SK-N-SH (cell line): ENCODE results near the gene STUB1. TPM values are rescaled to one million over a fixed set of nuclear protein-coding genes. Genes with fewer than 3 reads are reported as not detected.

ENCODE experiments used
- CTCF ChIA-PET: fragments of 300-600, 350-600 bp; formaldehyde crosslinking; extraction: SDS; loops from one replicate; lab custom pipeline; 2021; lab: Yijun Ruan, JAX
- POLR2A ChIA-PET: fragments of 350-600 bp; sonication (Branson Sonifier 250); formaldehyde crosslinking; extraction: SDS; loops from one replicate; lab custom pipeline; 2020; ENCODE audit warnings: antibody characterized with exemption, inconsistent platforms; lab: Yijun Ruan, JAX
- DNase-seq: peaks from one replicate; pipeline ENCODE4 v3.0.0; 2012
- H2AFZ ChIP-seq: fragments of 200-600 bp; sonication (generic); 2 replicates; pipeline ENCODE4 v1.8.1; 2016; ENCODE audit warnings: antibody characterized with exemption, mild to moderate bottlenecking, low read depth
- H3F3A ChIP-seq: fragments of 200-600 bp; sonication (generic); replicated peaks from 2 replicates; pipeline ENCODE3; 2016; ENCODE audit warnings: antibody characterized with exemption, mild to moderate bottlenecking; ENCODE audit not compliant: insufficient read depth
- H3K27ac ChIP-seq, 2 experiments: fragments of 200-500 bp in 1 of 2; fragments of 200-600 bp in 1 of 2; sonication (Bioruptor generic) in 1 of 2; sonication (generic), shearing (Covaris generic) in 1 of 2; 2 replicates each; pipeline versions ENCODE4 v1.5.1 to v1.6.1; 2014 to 2016; ENCODE audit warnings: low read depth in 2 of 2, inconsistent platforms in 1 of 2, low read length in 1 of 2, mild to moderate bottlenecking in 1 of 2, mixed read lengths in 1 of 2
- H3K27me3 ChIP-seq: fragments of 200-600 bp; sonication (generic), shearing (Covaris generic); 2 replicates; pipeline ENCODE4 v1.6.1; 2016; ENCODE audit warnings: mixed run types; ENCODE audit not compliant: insufficient read depth
- H3K36me3 ChIP-seq, 2 experiments: fragments of 200-500 bp in 1 of 2; fragments of 200-600 bp in 1 of 2; sonication (Bioruptor generic) in 1 of 2; sonication (generic) in 1 of 2; replicated peaks in 1 of 2; 2 replicates each; pipeline versions ENCODE3 to v1.5.1; 2014 to 2016; ENCODE audit warnings: low read length in 1 of 2, mild to moderate bottlenecking in 1 of 2; ENCODE audit not compliant: insufficient read depth in 2 of 2, control insufficient read depth in 1 of 2
- H3K4me1 ChIP-seq, 2 experiments: fragments of 200-500 bp in 1 of 2; fragments of 200-600 bp in 1 of 2; sonication (Bioruptor generic) in 1 of 2; sonication (generic), shearing (Covaris generic) in 1 of 2; 2 replicates each; pipeline versions ENCODE4 v1.5.1 to v1.6.1; 2014 to 2016; ENCODE audit warnings: low read depth in 1 of 2, low read length in 1 of 2, mixed run types in 1 of 2; ENCODE audit not compliant: insufficient read depth in 2 of 2, control insufficient read depth in 1 of 2
- H3K4me2 ChIP-seq: fragments of 200-600 bp; sonication (generic), shearing (Covaris generic); 2 replicates; pipeline ENCODE4 v1.6.1; 2017; ENCODE audit warnings: mixed run types
- H3K4me3 ChIP-seq, 2 experiments: fragments of 200-500 bp in 1 of 2; fragments of 200-600 bp in 1 of 2; sonication (Bioruptor generic) in 1 of 2; sonication (generic), shearing (Covaris generic) in 1 of 2; 2 replicates each; pipeline versions ENCODE4 v1.5.1 to v1.8.1; 2014 to 2016; ENCODE audit warnings: low read depth in 2 of 2, inconsistent platforms in 1 of 2, low read length in 1 of 2, mild to moderate bottlenecking in 1 of 2, mixed read lengths in 1 of 2, moderate library complexity in 1 of 2
- H3K79me2 ChIP-seq: fragments of 200-600 bp; sonication (generic); 2 replicates; pipeline ENCODE4 v1.8.1; 2017; ENCODE audit warnings: mild to moderate bottlenecking; ENCODE audit not compliant: insufficient read depth
- H3K9ac ChIP-seq: fragments of 200-600 bp; sonication (generic); 2 replicates; pipeline ENCODE4 v1.6.1; 2017; ENCODE audit warnings: mixed run types
- H3K9me2 ChIP-seq: fragments of 200-600 bp; sonication (generic); 2 replicates; pipeline ENCODE4 v1.6.1; 2017; ENCODE audit warnings: mixed run types
- H3K9me3 ChIP-seq: fragments of 200-600 bp; sonication (generic); 2 replicates; pipeline ENCODE4 v1.6.1; 2017; ENCODE audit warnings: mixed run types, mild to moderate bottlenecking, moderate library complexity
- H4K20me1 ChIP-seq: fragments of 200-600 bp; sonication (generic); 2 replicates; pipeline ENCODE4 v1.6.1; 2017; ENCODE audit warnings: mild to moderate bottlenecking, mixed run types; ENCODE audit not compliant: insufficient read depth
- FOSL2 ChIP-seq: IDR thresholded peaks from 2 replicates; pipeline ENCODE4 v1.4.0; 2012; ENCODE audit warnings: low read depth, mild to moderate bottlenecking, moderate library complexity, borderline replicate concordance
- FOXJ3 ChIP-seq: sonication (generic); formaldehyde crosslinking; IDR thresholded peaks from 2 replicates; pipeline ENCODE4 v1.5.1; 2020; ENCODE audit warnings: mild to moderate bottlenecking, missing genetic modification reagents
- GATA2 ChIP-seq: sonication (generic); formaldehyde crosslinking; IDR thresholded peaks from 2 replicates; pipeline ENCODE4 v1.5.0; 2020; ENCODE audit warnings: mild to moderate bottlenecking, missing genetic modification reagents
- MXI1 ChIP-seq: IDR thresholded peaks from 2 replicates; pipeline ENCODE4 v1.6.1; 2012; ENCODE audit warnings: mild to moderate bottlenecking, low read depth, low read length, improper control_type of control experiment
- NFIC ChIP-seq: IDR thresholded peaks from 2 replicates; pipeline ENCODE4 v1.4.0; 2012; ENCODE audit warnings: borderline replicate concordance
- POLR2AphosphoS5 ChIP-seq: IDR thresholded peaks from 2 replicates; pipeline ENCODE4 v1.6.1; 2012; ENCODE audit warnings: low read depth, low read length
- RAD21 ChIP-seq: IDR thresholded peaks from 2 replicates; pipeline ENCODE4 v1.6.1; 2012; ENCODE audit warnings: mild to moderate bottlenecking, low read length
- RXRA ChIP-seq: IDR thresholded peaks from 2 replicates; pipeline ENCODE4 v1.4.0; 2012; ENCODE audit warnings: low read depth, mild to moderate bottlenecking, borderline replicate concordance
- SIN3A ChIP-seq: IDR thresholded peaks from 2 replicates; pipeline ENCODE4 v1.6.1; 2012; ENCODE audit warnings: low read depth, mild to moderate bottlenecking, low read length, moderate library complexity, borderline replicate concordance
- YY1 ChIP-seq: IDR thresholded peaks from 2 replicates; pipeline ENCODE4 v1.4.0; 2012; ENCODE audit warnings: low read depth, mild to moderate bottlenecking
- WGBS: methylation state at CpG from one replicate; pipeline ENCODE4 v1.1.6; 2017; ENCODE audit warnings: low lambda C conversion rate; 5-methylcytosine and 5-hydroxymethylcytosine counted together
- polyA plus RNA-seq, 3 experiments: library from polyadenylated mRNA; depleted of rRNA; stranded (reverse); fragments of >200 nt; gene quantifications; 2 replicates each; pipeline ENCODE4 v1.2.3, GENCODE V29; 2012
- TF ChIP-seq, protein P1 (sequence below): IDR thresholded peaks from 2 replicates; pipeline ENCODE4; 2012

The STUB1 gene
- polyA plus RNA-seq, 1 of the 3 experiments (the other 2 are of a cell fraction), result 323 TPM

DNA sequence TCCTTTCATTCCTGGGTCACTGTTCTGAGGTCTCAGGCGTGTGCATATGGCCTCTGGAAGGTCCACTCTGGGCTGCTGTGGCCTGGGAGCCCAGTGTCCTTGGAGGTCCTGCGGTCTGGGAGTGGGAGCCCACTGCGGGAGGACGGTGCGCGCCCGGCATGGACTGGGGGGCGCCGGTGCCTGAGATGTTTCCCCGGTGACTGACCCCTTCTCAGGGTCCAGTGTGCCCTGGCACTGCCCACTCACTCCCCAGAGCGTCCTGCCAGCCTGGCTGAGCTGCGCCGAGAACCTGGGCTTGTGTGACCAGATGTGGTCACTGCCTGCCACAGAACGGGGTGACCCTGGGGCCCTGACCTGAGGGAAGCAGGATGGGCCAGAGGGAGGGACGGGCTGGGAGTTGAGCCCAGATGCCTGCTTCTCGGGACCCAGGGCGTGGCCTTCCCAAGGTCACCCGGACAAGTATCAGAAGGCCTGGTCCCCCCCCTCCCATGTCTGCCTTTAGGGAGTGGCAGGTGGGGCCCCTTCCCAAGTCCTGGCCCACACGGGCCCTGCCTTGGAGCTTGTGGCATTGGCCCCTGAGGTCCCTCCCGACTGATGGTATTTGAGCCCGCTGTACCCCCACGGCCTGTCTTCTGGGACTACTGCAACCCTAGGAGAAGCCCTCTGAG, 5.9 kb upstream of the STUB1 start:
- H3K4me2 ChIP-seq, result no peak overlapping the region
- H3K4me3 ChIP-seq, result no peak overlapping the region
- ChIA-PET POLR2A (interaction anchor here (1.1 kb wide), 1 partner anchor 8 kb away, joined by 3 read pairs; no protein-coding TSS in a partner anchor), CTCF (interaction anchor here (1.5 to 4.6 kb wide), 3 partner anchors 14 to 279 kb away, joined by 3 to 20 read pairs (median 7); no protein-coding TSS in a partner anchor)
- H3K27me3 ChIP-seq, result no peaks in the 10 kb centered on the region
- H3K9me2 ChIP-seq, result no peaks in the 10 kb centered on the region
- H4K20me1 ChIP-seq, result 0 out of 2 replicates have a peak, but pooled peaks cover 2% of the 10 kb centered on the region
- TF ChIP-seq MXI1, result no peak
- no peak for TF ChIP-seq RXRA
- no peak for TF ChIP-seq YY1
- TF ChIP-seq FOXJ3, result no peak
- no peak for TF ChIP-seq RAD21
- TF ChIP-seq FOSL2, result no peak
- no peak for TF ChIP-seq POLR2AphosphoS5
- TF ChIP-seq, all 33 proteins: peak for 0
- H3K9ac ChIP-seq, result no peak overlapping the region
- peaks cover 4 to 19% of the 10 kb centered on the region in 2 experiments; a peak in 2 of 4 replicates for H3K4me1 ChIP-seq
- peaks cover 11% of the 10 kb centered on the region; the same call in 1 of the 2 replicates for H3K79me2 ChIP-seq
- 88% methylated on average over 2 of the region's 22 CpGs for WGBS
- no peak for DNase-seq
- H3K27ac ChIP-seq, result no peak overlapping the region; a peak in 1 of 4 replicates
- peaks cover 4% of the 10 kb centered on the region for H3F3A ChIP-seq
- no peak overlapping the region for H2AFZ ChIP-seq
- no peaks in the 10 kb centered on the region for H3K9me3 ChIP-seq
- peaks cover 5 to 49% of the 10 kb centered on the region in 2 experiments for H3K36me3 ChIP-seq

DNA sequence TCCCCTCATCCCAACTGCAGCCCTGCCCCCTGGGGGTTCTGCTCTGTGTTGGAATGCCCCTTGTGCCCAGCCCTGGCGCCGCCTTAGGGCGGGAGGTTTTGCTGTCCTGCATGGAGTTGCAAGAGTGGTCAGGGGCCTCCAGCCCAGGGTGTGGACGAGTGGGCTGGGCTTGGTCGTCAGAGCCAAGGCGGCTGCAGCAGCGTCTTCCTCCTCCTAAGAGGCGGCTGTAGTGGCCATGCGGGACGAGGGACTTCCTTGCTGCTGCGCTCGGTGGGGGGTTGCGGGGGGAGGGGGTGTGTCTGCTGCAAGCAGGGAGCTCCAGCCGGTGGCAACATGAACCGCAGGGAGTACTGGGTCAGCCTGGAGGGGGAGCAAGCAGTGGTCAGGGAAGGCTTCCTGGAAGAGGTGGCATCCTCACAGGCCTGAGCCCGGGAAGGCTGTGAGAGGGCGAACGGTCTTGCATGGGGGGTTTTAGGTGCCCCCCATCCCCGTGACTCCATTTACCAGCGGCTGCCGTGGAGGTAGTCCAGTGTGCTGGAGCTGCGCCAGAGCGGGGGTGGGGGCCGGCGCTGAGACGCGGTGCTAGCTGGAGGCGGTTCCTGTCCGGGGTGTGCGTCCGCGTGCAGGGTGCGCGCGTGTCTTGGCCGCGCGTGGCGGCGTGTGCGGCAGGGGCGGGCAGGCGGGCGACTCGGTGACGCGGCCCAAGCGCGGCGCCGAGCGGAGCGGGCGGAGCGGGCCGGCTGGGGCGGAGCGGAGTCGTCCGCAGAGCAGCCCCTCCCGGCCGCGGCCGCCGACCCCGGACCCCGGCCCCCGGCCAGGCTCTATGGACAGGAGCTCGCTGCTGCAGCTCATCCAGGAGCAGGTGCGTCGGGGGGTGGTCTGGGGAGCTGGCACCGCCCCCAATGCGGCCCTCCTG, 5.0 kb upstream of the STUB1 start, which contains the start of gene RHBDL1:
TSS of gene RHBDL1 (plus strand) at position 704 of the 916 bp plus-strand sequence. CDS start at position 824, 120 bp downstream.
- CTCF ChIA-PET, result interaction anchor here (0.6 to 4.6 kb wide), 7 partner anchors 7 to 280 kb away, joined by 3 to 20 read pairs (median 4); partner anchors contain the start of genes RHOT2 and WDR24
- POLR2A ChIA-PET, result interaction anchor here (0.7 to 1.2 kb wide), 5 partner anchors 9 to 745 kb away, joined by 3 to 5 read pairs (median 3); partner anchors contain the start of genes JMJD8 and UQCC4

More for the DNA sequence above, 5.0 kb upstream of the STUB1 start, which contains the start of gene RHBDL1:
- Histone ChIP-seq H3K9ac (no peak within 1 kb of the TSS), H3K27me3 (no peaks in the 10 kb centered on the region), H3K36me3 (peaks cover 5 to 40% of the 10 kb centered on the region in 2 experiments), H4K20me1 (no peaks in the 10 kb centered on the region), H3K4me3 (peak within 1 kb of the TSS in 1 of 2 experiments; percentile 27; a peak in 1 of 4 replicates), H2AFZ (no peak within 1 kb of the TSS), H3K4me1 (peaks cover 4 to 16% of the 10 kb centered on the region in 2 experiments; a peak in 2 of 4 replicates), H3F3A (peaks cover 4% of the 10 kb centered on the region), H3K9me2 (no peaks in the 10 kb centered on the region), H3K27ac (no peak within 1 kb of the TSS; a peak in 1 of 4 replicates), H3K79me2 (peaks cover 2% of the 10 kb centered on the region; the same call in 1 of the 2 replicates), H3K9me3 (no peaks in the 10 kb centered on the region), H3K4me2 (no peak within 1 kb of the TSS)
- WGBS, result 3% methylated on average over 6 of the region's 73 CpGs
- TF ChIP-seq NFIC, result peak; percentile 35; the same call in 1 of the 2 replicates
- TF ChIP-seq SIN3A, result peak; percentile 48; the same call in 1 of the 2 replicates
- TF ChIP-seq GATA2, result no peak
- TF ChIP-seq, protein P1, sequence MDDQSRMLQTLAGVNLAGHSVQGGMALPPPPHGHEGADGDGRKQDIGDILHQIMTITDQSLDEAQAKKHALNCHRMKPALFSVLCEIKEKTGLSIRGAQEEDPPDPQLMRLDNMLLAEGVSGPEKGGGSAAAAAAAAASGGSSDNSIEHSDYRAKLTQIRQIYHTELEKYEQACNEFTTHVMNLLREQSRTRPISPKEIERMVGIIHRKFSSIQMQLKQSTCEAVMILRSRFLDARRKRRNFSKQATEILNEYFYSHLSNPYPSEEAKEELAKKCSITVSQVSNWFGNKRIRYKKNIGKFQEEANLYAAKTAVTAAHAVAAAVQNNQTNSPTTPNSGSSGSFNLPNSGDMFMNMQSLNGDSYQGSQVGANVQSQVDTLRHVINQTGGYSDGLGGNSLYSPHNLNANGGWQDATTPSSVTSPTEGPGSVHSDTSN, result 0 out of 2 replicates have a peak, but pooled peaks have one; percentile 8
- DNase-seq, result peak; percentile 80
